Measurements from ENCODE around the gene ELMO1.

Gene ELMO1

DNA sequence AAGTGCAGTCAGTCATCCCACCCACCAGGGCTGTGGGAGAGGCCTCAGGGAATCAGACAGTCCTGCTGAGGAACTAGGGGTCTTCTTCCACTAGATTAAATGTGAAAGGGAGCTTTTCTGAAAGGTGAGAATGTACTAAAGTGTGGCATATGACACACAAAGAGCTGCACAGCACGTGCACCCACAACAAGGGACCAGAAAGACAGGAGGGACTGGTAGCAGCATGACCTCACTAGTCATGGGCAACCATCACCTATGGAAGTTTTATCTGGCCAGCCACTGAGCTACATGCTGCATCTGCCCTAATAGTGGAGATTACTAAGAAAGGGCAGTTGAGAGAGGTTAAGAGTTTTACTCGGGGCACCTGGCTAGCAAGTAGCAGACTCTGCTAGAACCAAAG is 519.9 kb downstream of the ELMO1 start:
- no peak for DNase-seq

DNA sequence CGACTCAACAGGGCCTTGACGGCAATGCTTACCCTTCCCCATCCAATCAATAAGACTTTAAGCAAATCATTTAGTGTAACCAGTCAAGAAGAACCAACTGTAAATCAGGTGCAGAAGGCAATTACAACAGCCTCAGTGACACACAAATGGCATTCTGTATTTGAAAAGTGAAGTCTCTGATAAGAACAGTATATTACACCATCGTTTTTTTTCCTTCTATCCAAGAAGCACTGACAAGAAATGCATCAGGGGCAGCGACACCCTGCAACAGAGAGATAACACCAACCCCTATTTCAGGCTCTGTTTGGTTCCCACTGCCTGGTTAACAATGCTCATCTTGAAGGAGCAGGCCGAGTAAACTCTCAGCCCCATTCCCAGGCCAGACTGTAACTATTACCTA is 520.4 kb downstream of the ELMO1 start:
- no peak for DNase-seq

DNA sequence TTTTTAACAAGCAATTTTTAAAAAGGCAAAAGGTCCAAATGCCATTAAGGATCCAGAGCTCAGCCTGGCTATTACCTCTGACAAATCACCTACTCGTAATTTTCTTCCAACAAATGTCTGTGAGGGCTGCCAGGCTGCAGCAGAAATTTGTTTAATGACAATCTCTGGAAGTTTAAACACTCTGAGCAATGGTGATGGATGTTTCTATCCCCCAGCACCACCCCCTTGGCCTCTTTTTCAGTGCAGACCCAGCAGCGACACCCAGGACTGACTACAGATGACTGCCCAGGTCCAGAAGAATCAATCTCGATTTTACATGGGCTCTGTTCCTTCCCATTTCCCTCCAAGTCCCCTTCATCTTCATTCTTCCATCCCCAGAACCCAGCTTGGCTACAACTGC is 523.0 kb downstream of the ELMO1 start:
- peak in 1 of 2 experiments; percentile 6 for DNase-seq

DNA sequence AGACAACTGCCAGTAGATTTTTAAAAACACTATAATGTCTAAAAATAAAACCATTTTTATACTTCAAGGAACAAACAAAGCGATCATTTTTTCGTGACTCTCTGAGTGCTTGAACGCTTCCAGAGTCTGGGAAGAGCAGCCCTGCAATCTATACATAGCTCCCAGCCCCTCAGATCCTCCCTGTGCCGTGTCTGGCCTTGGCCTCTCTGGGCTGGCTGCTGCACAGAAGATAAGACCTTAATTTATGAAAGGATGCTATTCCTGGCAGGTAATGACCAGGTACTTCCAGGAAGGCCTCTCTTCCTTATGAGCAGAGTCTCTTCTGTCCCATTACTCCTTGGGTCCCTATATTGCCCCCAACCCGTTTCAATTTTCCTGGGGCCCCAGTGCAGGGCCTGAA is 523.5 kb downstream of the ELMO1 start:
- DNase-seq = no peak

DNA sequence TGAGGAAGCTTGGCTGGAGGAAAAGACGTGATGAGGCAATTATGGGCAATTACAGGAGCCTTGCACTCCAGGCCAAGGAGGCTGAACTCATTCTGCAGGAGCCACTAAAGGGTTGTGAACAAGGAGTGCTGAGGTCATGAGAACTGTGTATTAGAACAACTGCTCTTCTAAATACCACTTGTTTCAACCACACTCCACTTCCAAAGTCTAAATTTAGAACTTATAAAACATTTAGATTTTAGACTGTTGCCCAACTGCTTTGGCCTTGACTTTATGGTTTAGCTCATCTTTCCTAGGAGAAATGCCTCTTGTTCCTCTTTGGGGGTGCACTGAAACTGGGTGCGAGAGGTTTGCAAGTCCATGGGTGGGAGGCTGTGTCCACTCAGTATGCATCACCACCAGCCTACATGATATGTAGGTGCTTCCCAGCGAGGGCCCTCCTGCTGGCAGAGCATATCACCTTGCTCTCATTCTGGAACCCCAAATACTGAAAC is 524.7 kb downstream of the ELMO1 start:
- no peak for DNase-seq

DNA sequence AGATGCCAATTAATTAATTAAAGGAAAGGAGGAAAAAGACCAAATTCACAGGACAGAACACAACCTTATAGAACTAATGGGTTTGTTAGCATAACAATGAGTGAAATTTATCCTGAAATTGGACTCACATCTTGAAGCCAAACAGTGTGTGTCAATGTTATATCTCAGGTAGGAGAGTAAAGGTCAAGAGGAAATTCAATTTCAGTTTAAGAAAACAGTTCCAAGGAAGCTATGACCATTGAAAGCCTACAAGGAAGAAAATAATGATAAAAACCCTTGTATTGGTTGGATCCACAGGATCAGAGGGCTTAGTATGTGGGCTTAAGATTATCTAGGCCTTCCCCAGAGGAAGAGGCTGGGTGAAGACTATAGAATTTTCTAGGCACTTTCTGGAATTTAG is 525.5 kb downstream of the ELMO1 start:
- DNase-seq = no peak

DNA sequence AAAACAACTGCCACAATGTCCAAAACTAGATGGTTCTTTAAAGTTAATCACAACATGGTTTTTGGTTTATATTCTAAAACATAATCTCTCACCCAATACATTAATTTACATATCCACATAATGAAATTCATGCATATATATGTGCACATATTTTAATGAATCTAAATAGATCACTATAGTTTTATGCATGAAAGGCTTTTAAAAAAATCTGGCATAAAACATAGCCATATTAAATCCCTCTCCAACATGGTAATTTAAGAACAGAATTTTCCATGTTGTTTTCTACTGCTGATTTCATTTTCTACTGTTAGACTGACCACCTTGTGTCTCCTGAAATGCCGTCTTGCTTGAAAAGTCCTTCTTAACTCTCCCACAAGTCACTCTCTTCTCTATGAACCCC is 528.2 kb downstream of the ELMO1 start:
- DNase-seq = no peak

DNA sequence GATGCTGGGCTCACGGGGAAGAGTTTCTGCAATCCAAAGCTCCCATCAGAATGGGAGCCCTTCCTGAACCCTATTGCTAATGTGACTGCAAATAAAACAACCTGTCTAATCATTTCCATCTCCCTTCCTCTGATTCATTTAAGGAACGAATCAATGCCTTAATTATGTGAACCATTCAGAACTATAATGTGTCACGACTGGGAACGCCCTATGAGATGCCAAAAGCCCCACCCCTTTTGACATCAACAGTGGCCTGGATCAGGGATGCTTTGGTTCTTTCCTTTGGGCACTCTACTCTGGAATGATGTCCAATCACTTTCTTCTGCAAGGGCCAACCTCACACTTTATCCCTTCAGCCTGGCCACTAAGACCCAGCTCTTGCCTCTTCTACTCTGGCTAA is 528.9 kb downstream of the ELMO1 start:
- DNase-seq = no peak

DNA sequence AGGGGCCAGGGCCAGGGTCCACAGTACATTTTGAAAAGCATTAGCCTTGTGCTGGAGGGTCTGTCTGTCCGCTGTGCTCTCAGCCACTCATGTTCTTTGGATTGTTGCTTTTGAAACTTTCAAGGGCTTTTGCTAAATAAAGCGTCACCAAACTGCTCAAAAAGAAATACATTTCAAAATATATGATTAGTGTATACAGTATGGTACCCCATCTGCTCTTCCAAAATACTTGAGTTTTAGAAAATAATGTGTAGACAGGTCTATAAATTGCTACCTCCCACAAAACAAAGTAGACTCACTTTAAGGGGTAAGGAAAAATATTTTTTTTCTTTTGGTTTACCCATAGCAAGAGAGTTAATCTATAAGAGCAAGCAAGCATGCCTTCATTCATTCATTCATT is 530.1 kb downstream of the ELMO1 start:
- no peak for DNase-seq

DNA sequence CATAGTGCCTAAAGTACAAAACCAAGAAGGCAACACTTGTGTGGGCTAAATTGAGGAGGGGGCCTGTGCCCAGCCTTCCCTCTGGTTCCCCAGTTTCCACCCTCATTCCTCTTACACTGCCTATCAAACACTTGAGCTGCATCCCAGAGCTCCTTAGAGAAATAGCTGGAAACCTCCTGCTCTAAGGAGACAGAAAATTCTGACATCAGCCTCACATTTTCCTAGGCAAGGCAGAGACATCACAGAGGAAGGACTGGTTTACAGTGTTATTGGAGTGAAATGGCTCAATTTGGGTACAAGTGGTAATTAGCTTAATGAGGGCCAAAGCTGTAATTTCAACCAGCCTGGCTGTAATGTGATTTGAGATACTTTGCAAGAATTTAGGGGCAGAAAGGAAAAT is 532.0 kb downstream of the ELMO1 start:
- no peak for DNase-seq

DNA sequence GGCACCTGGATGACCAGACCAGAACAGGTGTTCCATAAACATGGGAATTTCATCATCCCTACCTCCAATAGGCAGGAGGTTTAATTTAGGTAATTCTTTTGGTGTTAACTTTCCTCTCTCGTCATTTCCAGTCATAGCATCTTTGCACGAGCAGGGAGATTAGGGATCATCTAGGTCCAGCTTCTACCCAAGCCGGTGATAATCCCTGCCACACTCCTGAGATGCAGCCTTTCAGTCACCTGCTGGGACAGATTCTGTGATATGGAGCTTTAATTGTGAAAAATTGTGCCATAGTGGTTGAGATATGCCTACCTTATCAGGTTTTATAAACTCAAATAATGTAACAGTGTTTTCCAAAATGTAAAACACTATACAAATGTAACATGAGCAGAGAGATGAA is 532.5 kb downstream of the ELMO1 start:
- no peak for DNase-seq

DNA sequence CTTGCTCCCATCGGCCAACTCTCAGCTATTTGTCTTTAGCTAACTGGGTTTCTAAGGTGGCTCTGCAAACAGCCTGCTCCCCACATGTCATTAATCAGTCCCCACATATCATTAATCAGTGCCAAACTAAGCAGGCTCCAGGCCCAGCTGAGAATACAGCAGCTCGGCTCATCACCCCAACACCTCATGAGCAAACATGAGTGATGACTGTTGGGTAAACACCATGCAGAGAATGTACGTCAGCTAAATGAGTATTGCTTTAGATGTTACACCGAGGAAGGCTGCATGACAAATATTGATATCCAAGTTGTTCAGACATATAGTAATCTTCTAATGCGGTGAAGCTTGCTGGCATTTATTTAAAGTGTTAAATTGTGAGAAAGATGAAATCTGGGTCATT is 536.9 kb downstream of the ELMO1 start:
- DNase-seq = no peak

DNA sequence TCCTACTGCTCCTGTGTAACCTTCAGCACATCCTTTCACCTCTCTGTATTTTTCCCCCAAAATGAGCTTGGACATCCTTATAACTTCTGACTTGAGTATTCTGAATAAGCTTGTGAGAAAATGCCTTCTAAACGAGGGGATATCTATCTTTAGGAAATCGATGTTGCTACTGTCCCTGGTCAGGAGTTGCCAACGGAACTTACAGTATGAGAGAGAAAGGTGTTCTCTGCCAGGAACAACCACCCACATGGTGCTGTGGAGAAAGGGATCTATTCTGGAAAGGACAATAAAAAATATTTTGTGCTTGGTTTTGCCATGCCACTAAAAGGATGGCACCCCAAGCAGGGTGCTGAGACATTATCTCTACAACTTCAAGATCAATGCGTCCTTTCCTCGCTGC is 537.8 kb downstream of the ELMO1 start:
- no peak for DNase-seq

DNA sequence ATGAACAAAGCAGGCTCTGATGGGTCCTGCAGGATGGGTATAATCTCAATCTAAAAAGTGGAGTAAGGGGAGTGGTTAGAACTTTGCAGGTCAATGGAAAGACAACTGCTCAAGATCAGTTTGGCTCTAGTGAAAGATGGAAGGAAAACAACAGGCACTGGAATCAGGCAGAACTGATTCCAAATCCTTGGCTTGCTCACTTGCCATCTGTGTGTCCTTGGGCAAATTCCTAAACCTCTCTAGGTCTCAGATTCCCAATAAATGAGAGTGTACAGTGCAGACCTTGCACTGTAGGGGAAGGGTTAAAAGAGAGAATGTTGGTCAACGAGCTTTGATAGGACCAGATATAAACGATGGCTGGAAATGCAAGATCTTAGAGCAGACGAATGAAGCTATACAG is 538.3 kb downstream of the ELMO1 start:
- DNase-seq = no peak

DNA sequence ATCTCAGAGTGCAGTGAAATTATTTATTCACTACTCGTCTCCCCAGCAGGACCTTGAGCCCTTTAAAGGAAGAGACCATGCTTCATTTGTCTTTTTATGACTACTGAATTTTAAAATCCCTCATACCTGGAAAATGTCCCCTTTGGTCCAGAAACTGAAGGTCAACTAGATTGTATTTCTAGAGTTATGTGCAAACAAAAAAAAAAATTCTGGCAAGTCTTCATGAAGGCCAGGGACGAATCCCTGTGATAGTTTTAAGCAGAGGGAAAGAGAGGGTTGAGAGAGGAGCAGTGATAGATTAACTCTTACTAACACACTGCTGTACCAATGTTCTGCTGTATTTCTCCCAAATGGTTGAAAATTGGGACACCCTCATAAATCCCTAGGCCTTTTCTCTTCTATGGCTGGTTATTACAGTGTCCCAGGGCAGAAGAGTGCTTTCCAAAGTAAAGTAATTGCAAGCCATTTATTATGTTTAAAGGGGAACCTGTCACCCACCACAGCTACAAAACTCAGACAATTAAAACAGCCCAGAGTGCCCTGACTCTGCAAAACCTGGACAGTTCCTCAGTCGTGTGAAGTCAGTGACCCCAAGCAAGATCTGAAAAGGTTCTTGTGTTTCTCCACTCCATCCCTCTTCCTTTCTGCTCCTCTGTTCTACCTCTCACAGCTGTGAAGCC is 541.6 kb downstream of the ELMO1 start:
- DNase-seq = no peak

DNA sequence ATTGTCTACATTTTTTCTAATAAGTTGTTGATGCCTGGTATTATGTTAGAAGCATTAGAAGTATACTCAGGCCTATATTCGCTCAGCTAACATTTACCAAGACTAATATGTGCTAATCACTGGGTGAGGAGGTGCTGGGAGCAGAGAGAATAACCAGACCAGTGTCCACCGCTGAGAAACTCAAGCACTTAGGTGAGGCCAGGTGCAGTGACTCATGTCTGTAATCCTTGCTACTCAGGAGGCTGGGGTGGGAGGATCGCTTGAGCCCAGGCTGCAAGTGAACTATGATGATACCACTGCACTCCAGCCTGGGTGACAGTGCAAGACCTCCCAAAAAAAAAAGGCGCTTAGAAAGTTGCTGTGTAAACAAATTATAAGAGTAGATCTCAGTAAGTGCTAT is 542.2 kb downstream of the ELMO1 start:
- no peak for DNase-seq

DNA sequence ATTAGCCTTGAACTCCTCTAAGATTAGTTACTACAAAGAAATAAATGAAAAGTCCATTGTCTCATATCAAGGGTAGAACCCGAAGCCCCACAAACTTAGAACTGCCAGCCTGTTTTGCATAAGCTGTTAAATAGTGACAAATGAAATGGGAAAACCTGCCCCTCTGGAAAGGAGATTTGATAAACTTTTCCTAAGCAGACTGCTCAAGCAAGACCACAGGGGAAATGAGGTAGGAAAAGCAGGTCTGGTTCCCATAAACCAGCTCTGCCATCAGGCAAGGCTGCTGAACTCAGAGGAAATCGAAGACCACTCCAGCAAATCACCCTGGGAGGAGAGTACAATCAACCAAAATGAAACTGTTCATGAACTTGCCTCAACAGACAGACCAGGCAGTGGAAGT is 542.8 kb downstream of the ELMO1 start:
- peak; percentile 80 to 85 for DNase-seq

DNA sequence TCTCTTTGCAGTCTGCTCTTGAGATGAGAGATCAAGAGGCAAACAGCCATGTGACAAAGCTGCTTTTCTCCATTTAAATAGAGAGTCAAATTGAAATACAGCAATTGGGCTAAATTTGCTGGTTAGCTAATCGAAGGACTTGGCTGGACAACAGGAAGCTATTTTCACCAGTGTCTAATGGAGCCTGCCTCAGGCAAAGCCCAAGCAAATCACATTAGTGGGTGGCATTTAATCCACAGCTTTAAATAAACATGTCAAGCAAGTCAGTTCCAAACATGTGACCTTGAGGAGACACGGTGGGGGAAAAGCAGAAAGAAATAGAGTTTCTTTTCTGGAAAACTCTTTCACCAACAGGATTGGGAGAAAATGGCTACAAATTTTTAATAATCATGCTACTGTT is 543.9 kb downstream of the ELMO1 start:
- peak in 1 of 2 experiments; percentile 23 for DNase-seq

DNA sequence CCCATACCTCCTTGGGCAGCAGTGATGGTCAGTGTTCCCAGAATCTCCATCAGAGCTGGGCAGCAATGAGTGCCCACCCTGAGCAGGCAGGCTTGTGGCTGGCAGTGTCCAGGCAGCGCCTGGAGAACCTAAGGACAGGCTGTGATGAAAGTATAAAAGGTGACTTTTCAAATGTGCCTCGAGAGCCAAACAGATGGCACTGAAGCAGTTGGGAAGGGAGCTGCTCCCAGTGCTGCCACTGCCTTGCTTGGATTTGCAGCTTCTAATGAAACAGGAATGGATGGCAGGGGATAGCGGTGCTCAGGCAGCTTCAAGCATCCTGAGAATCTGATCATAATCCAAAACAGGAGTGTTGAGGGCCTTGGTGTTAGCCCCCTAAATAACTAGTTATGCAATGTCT is 544.6 kb downstream of the ELMO1 start:
- DNase-seq = no peak

DNA sequence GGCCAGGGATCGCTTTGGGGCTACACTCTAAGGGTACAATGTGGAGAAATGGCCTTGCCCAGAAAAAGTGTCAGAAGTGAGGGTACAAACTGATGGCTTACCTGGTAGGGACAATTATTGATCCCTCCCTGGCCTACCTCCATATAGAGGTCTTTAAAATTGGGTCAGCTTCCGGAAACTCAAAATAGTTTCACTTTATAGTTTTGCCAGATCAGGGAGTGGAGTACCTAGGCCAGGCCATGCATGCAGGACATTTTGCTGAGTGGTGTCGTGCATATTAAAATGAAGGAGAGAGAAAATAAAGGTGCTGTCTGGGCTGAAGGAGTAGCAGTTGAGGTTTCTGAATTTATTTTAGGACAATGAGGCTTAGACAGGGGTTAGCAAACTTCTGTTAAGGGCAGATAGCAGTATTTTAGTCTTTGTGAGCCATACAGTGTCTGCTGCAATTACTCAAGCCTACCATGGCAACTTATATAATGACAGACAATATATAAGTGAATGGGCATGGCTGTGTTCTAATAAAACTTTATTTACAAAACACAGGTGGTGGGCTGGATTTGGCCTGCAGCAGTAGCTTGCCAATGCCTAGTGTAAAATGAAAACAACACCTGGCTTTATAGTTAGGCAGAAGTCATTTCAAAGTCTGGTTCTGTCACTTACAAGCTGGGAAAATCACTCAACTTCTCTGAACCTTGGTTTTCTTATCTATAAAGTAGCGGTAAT is 547.5 kb downstream of the ELMO1 start:
- DNase-seq = no peak

DNA sequence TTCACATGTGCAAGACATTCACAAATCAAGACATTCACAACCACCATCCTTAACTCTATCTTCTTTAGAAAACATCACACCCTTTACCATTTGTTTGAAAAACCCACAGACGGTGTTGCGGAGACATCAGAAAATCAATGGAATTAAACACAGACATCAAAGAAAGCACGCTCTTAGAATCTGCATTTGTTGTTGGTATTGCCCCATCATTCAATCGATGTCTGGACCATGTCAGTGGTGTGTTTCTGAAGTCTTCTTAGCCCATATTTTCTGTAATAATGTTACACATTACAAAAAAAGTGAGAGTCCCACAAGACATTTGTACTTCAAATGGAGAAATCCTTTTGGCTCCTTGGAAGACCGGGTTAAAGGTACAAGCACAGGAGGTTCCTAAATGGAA is 550.5 kb downstream of the ELMO1 start:
- no peak for DNase-seq

DNA sequence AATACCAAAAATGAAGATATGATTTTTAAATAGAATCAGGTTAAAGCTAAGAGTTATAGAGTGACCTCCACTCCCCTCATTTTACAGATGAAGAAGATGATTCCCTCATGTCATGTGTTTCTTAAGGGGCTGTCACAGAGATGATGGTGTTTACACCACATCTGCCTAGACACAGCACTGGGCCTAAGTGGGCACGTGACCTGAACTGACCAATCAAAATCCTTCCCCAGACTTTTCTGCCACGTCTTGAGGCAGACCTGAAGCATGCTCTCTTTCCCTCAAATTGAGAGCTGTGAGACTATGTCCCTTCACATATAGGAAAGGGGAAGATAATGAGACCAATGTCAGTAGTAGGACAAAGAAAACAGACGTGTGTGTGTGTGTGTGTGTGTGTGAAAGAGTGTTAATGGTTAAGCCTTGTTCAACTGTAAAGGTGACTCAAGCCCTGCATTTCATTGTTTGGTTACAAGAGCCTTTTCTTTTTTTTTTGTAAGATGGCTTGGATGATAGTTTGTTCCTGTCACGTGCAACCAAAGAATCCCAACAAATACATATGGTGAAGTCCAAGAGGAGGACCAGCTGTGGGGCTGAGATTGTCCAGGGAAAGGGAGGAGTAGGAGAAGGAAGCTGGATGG is 551.6 kb downstream of the ELMO1 start:
- DNase-seq = no peak

DNA sequence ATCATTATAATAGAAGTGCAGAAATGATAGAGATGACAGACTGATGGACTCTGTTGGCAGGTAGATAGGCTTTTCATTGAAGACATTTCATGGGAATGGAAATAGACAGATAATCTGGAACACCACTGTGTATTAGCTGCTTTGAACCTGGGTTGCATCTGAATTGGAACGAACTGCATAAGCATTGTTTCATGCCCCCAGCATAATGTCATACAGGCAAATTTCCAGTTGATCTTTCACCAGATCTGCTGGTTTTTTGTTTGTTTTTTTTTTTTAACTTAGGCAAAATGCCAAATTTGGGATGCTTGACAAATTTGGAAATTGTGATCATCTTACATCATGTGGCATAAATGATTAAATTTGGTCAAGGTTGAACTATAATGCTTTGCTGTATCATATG is 552.2 kb downstream of the ELMO1 start:
- no peak for DNase-seq

DNA sequence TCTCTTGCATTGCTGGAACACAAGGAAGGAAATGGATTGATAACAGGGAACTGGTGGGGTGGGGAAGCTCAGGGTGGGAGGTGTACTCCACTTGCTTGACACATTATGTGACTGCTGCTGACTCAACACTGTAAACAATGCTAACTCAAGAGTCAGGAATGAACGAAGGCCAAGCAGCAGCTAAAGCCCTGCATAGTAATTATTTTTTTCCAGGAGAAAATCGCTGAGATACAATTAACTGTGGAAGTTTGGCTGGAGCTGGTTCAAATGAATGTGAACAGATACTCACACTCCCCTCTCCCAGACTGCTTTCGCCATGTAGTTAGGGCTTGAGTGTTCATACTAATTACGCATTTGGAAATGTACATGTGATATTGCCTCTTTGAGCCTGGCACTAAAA is 553.5 kb downstream of the ELMO1 start:
- DNase-seq = no peak
